ENCODE measurements around the gene SPOPL. TPM values are rescaled to one million over a fixed set of nuclear protein-coding genes. Genes with fewer than 3 reads are reported as not detected.

The SPOPL gene
- total and polyA plus RNA-seq, 2 of the 4 experiments (the other 2 are of a cell fraction): 4.8 to 20.3 TPM

DNA sequence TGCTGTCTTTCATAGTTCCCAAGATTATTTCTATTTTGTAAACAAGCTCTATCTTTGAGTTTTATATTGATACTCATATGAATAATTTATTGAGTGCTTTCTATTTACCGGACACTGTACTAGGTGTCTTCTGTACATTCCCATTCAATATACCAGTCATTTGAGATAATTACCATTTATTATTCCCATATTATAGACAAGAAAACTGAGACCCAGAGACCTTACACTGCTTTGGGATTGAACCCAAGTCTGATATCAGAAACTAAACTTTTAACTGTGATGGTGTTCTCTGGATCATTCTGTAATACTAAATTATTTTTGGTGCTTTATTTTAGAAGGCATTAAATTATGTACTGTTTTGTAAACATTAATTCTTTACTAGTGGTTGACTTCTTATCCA lies 17.3 kb downstream of the SPOPL start:
- H3K4me1 ChIP-seq (ENCODE audit: control insufficient read depth, insufficient read depth, low read length): peaks cover 4% of the 10 kb centered on the region; the same call in 1 of the 2 replicates
- H2BK15ac ChIP-seq (ENCODE audit: low read depth, low read length): no peak overlapping the region
- H4K8ac ChIP-seq (ENCODE audit: low read depth in 2 of 2, low read length in 2 of 2): no peak overlapping the region
- H3K18ac ChIP-seq (ENCODE audit: low read depth, low read length): no peak overlapping the region
- H3K4me3 ChIP-seq (ENCODE audit: insufficient read depth, low read depth, low read length): no peak overlapping the region
- no peaks in the 10 kb centered on the region for H3K9me3 ChIP-seq (ENCODE audit: control insufficient read depth, insufficient read depth, low read length)
- H2AFZ ChIP-seq (replicated peaks; ENCODE audit: low read length, poor library complexity): no peak overlapping the region
- no peak overlapping the region for H4K5ac ChIP-seq (ENCODE audit: low read depth, low read length)
- H2BK120ac ChIP-seq (ENCODE audit: low read depth, low read length): no peak overlapping the region
- TF ChIP-seq BHLHE40 (IDR thresholded peaks at IDR 0.05; ENCODE audit: low read depth, low read length): no peak
- TF ChIP-seq FOS (IDR thresholded peaks at IDR 0.05; ENCODE audit: low read depth, low read length): no peak
- no peak for TF ChIP-seq CHD1 (IDR thresholded peaks at IDR 0.05; ENCODE audit: low read depth, low read length)
- TF ChIP-seq, protein P1, sequence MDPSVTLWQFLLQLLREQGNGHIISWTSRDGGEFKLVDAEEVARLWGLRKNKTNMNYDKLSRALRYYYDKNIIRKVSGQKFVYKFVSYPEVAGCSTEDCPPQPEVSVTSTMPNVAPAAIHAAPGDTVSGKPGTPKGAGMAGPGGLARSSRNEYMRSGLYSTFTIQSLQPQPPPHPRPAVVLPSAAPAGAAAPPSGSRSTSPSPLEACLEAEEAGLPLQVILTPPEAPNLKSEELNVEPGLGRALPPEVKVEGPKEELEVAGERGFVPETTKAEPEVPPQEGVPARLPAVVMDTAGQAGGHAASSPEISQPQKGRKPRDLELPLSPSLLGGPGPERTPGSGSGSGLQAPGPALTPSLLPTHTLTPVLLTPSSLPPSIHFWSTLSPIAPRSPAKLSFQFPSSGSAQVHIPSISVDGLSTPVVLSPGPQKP (IDR thresholded peaks at IDR 0.05; ENCODE audit: borderline replicate concordance, low read depth, low read length): no peak
- TF ChIP-seq POLR2A (IDR thresholded peaks at IDR 0.05; ENCODE audit: low read depth, low read length): no peak
- TF ChIP-seq, protein P2, sequence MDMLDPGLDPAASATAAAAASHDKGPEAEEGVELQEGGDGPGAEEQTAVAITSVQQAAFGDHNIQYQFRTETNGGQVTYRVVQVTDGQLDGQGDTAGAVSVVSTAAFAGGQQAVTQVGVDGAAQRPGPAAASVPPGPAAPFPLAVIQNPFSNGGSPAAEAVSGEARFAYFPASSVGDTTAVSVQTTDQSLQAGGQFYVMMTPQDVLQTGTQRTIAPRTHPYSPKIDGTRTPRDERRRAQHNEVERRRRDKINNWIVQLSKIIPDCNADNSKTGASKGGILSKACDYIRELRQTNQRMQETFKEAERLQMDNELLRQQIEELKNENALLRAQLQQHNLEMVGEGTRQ (IDR thresholded peaks at IDR 0.05; ENCODE audit: low read depth, low read length): no peak
- no peak for TF ChIP-seq RCOR1 (IDR thresholded peaks at IDR 0.05; ENCODE audit: insufficient replicate concordance, low read length)
- TF ChIP-seq MAFK (IDR thresholded peaks at IDR 0.05; ENCODE audit: low read depth, low read length): no peak
- TF ChIP-seq SMC3 (IDR thresholded peaks at IDR 0.05; ENCODE audit: low read depth, low read length): no peak
- TF ChIP-seq MAZ (IDR thresholded peaks at IDR 0.05; ENCODE audit: borderline replicate concordance, low read depth, low read length): no peak
- ATAC-seq (ENCODE audit: low read depth) (no peak), DNase-seq (no peak)
- H4K91ac ChIP-seq (ENCODE audit: insufficient read depth, low read depth, low read length): no peak overlapping the region
- no peak overlapping the region for H3K56ac ChIP-seq (ENCODE audit: extremely low read depth, insufficient read depth, low read length)
- dilution Hi-C loops (cut with HindIII; ENCODE audit: low sequenced_read_pairs, unreplicated experiment): no loop called here
- H2AK5ac ChIP-seq (ENCODE audit: low read depth, low read length): no peak overlapping the region
- H3K23ac ChIP-seq (ENCODE audit: low read depth, low read length): no peak overlapping the region
- CTCF ChIA-PET: no interaction called here
- no peak overlapping the region for H3K9ac ChIP-seq (ENCODE audit: low read depth, low read length)
- H2BK5ac ChIP-seq (ENCODE audit: low read depth, low read length, poor library complexity, severe bottlenecking): no peak overlapping the region
- POLR2A ChIA-PET (ENCODE audit: unreplicated experiment): no interaction called here
- no peak overlapping the region for H3K27ac ChIP-seq (ENCODE audit: insufficient read depth, low read length)
- no peak overlapping the region for H3K4me2 ChIP-seq (ENCODE audit: low read depth, low read length)
- in situ Hi-C loops (cut with MboI; ENCODE audit: low sequenced_read_pairs): no loop called here
- peaks cover 27 to 35% of the 10 kb centered on the region in 2 experiments for H3K79me1 ChIP-seq (ENCODE audit: low read depth in 1 of 2, low read length in 2 of 2)
- no peaks in the 10 kb centered on the region for H3K27me3 ChIP-seq (ENCODE audit: control insufficient read depth, insufficient read depth, low read length)
- H2AK9ac ChIP-seq (replicated peaks; ENCODE audit: low read depth, low read length, poor library complexity): no peak overlapping the region
- intact Hi-C loops (cut with micrococcal nuclease): no loop called here
- H3K9me1 ChIP-seq (ENCODE audit: insufficient read depth, low read length): peaks cover 6% of the 10 kb centered on the region
- no peak overlapping the region for H2BK20ac ChIP-seq (ENCODE audit: low read depth, low read length)
- WGBS, 2 experiments (ENCODE audit: extremely low coverage in 2 of 2, insufficient read length in 1 of 2): no CpG with 5 or more reads among the region's 1 CpG
- H3K36me3 ChIP-seq (ENCODE audit: control insufficient read depth, insufficient read depth, low read length): no peaks in the 10 kb centered on the region
- H3K4ac ChIP-seq (ENCODE audit: low read depth, low read length): no peak overlapping the region
- H4K20me1 ChIP-seq (ENCODE audit: insufficient read depth, low read length): peaks cover 10% of the 10 kb centered on the region; the same call in 1 of the 2 replicates
- BruUV-seq (replicated peaks): no TSS peak
- no peak overlapping the region for H3K14ac ChIP-seq (replicated peaks; ENCODE audit: low read depth, low read length)
